HepG2 (cell line): ENCODE measurements around the gene GLIPR1. TPM values are rescaled to one million over a fixed set of nuclear protein-coding genes. Genes with fewer than 3 reads are reported as not detected.

Source experiments
- ATAC-seq: fragments of 200-7000 bp; cut with Tn5 transposase; 3 replicates; pipeline ENCODE4 v1.9.1; 2020; ENCODE audit warnings: mild to moderate bottlenecking, moderate library complexity
- BruUV-seq: library from RNA; stranded (reverse); fragments of 400-500 nt; replicated peaks from 2 replicates; lab custom pipeline; 2021; lab: Mats Ljungman, UMichigan
- CTCF ChIA-PET: fragments of 300-600 bp; formaldehyde crosslinking; extraction: SDS; loops from one replicate; lab custom pipeline; 2021; ENCODE audit warnings: low total read pairs, inconsistent platforms, low intra/inter-chr PET ratio; lab: Yijun Ruan, JAX
- POLR2A ChIA-PET: fragments of 350-600 bp; sonication (Branson Sonifier 250); formaldehyde crosslinking; loops from one replicate; lab custom pipeline; 2020; ENCODE audit warnings: antibody characterized with exemption, inconsistent platforms; lab: Yijun Ruan, JAX
- DNase-seq: peaks from one replicate; pipeline ENCODE4 v3.0.0-alpha.2; 2015; ENCODE audit warnings: low spot score
- FAIRE-seq: peaks from 3 replicates; lab custom pipeline; 2011; peaks lifted over from hg19 to GRCh38; lab: Jason Lieb, UNC
- H2AFZ ChIP-seq: one replicate; pipeline ENCODE4 v1.6.1; 2011; ENCODE audit warnings: low read length, inconsistent platforms
- H3K27ac ChIP-seq: fragments of 300-600 bp; 3 replicates; pipeline ENCODE4 v1.8.0; 2011; ENCODE audit warnings: mixed run types, mild to moderate bottlenecking, mixed read lengths, low read length, inconsistent platforms; ENCODE audit not compliant: insufficient read depth; ENCODE audit errors: extremely low read length
- H3K27me3 ChIP-seq, 2 experiments: fragments of 200-600 bp in 1 of 2; 2 replicates in 1 of 2; 3 replicates in 1 of 2; pipeline versions ENCODE4 v1.6.0 to v1.8.0; 2011; ENCODE audit warnings: low read length in 2 of 2, mild to moderate bottlenecking in 2 of 2, moderate library complexity in 2 of 2, inconsistent platforms in 1 of 2; ENCODE audit not compliant: insufficient read depth in 2 of 2, control insufficient read depth in 1 of 2
- H3K36me3 ChIP-seq, 2 experiments: fragments of 200-600 bp in 1 of 2; replicated peaks in 1 of 2; 2 replicates in 1 of 2; 3 replicates in 1 of 2; pipeline versions ENCODE4 v1.5.1 to v1.8.0; 2011; ENCODE audit warnings: low read length in 2 of 2, inconsistent platforms in 1 of 2; ENCODE audit not compliant: insufficient read depth in 2 of 2, control insufficient read depth in 1 of 2
- H3K4me1 ChIP-seq: 2 replicates; pipeline ENCODE4 v1.5.1; 2012; ENCODE audit warnings: low read length, inconsistent platforms; ENCODE audit not compliant: insufficient read depth
- H3K4me2 ChIP-seq: 2 replicates; pipeline ENCODE4 v1.6.0; 2011; ENCODE audit warnings: low read depth, low read length, inconsistent platforms
- H3K4me3 ChIP-seq, 3 experiments: fragments of 200-600 bp in 1 of 3; sonication (generic), shearing (Covaris generic) in 1 of 3; replicated peaks in 1 of 3; 2 replicates each; pipeline ENCODE4 v1.5.1; 2011 to 2016; ENCODE audit warnings: low read length in 3 of 3, inconsistent platforms in 2 of 3, low read depth in 2 of 3, mild to moderate bottlenecking in 2 of 3, control low read depth in 1 of 3, mixed read lengths in 1 of 3; ENCODE audit not compliant: insufficient read depth in 1 of 3
- H3K79me2 ChIP-seq: one replicate; pipeline ENCODE4 v1.6.1; 2011; ENCODE audit warnings: low read length, inconsistent platforms; ENCODE audit not compliant: insufficient read depth
- H3K9ac ChIP-seq: 2 replicates; pipeline ENCODE4 v1.6.0; 2011; ENCODE audit warnings: mild to moderate bottlenecking, low read depth, low read length, inconsistent platforms; ENCODE audit not compliant: insufficient read depth
- H3K9me3 ChIP-seq: 2 replicates; pipeline ENCODE4 v1.5.1; 2012; ENCODE audit warnings: mild to moderate bottlenecking, low read length
- H4K20me1 ChIP-seq: 2 replicates; pipeline ENCODE4 v1.6.0; 2011; ENCODE audit warnings: inconsistent platforms, mild to moderate bottlenecking, low read length, moderate library complexity; ENCODE audit not compliant: insufficient read depth
- HDAC6 ChIP-seq: fragments of 200-600 bp; sonication (generic); IDR thresholded peaks from 2 replicates; pipeline ENCODE4 v1.7.0; 2017; ENCODE audit warnings: mild to moderate bottlenecking, antibody characterized with exemption, low read length, low read depth
- HNRNPLL ChIP-seq: fragments of 200-400 bp; formaldehyde crosslinking; IDR thresholded peaks from 2 replicates; pipeline ENCODE4 v1.6.1; 2017; ENCODE audit warnings: mild to moderate bottlenecking, low read depth, low read length; ENCODE audit not compliant: poor library complexity, severe bottlenecking
- KMT2A ChIP-seq: sonication (generic); formaldehyde crosslinking; IDR thresholded peaks from 2 replicates; pipeline ENCODE4 v1.4.0; 2020; ENCODE audit warnings: missing genetic modification reagents
- NCOA2 ChIP-seq: sonication (generic); formaldehyde crosslinking; IDR thresholded peaks from 2 replicates; pipeline ENCODE4 v1.8.0; 2022; ENCODE audit warnings: inconsistent platforms
- RBAK ChIP-seq: sonication (generic); formaldehyde crosslinking; IDR thresholded peaks from 2 replicates; pipeline ENCODE4 v1.5.1; 2020; ENCODE audit warnings: mild to moderate bottlenecking, missing genetic modification reagents
- RNF2 ChIP-seq: fragments of 450-650 bp; conservative IDR thresholded peaks from 2 replicates; pipeline ENCODE4 v1.6.1; 2016; ENCODE audit warnings: low read depth
- XBP1 ChIP-seq: sonication (generic); formaldehyde crosslinking; IDR thresholded peaks from 2 replicates; pipeline ENCODE4 v1.5.0; 2020; ENCODE audit warnings: missing genetic modification reagents
- ZFP90 ChIP-seq: sonication (generic); formaldehyde crosslinking; IDR thresholded peaks from 2 replicates; pipeline ENCODE4 v1.8.0; 2022; ENCODE audit warnings: missing genetic modification reagents, mild to moderate bottlenecking, inconsistent platforms, borderline replicate concordance
- ZKSCAN8 ChIP-seq: IDR thresholded peaks from 2 replicates; pipeline ENCODE4 v1.6.1; 2016; ENCODE audit warnings: borderline replicate concordance, missing genetic modification reagents, missing compliant biosample characterization
- ZNF143 ChIP-seq: sonication (generic); formaldehyde crosslinking; IDR thresholded peaks from 2 replicates; pipeline ENCODE4 v1.4.0; 2020; ENCODE audit warnings: missing genetic modification reagents
- ZNF773 ChIP-seq: sonication (generic); formaldehyde crosslinking; IDR thresholded peaks from 2 replicates; pipeline ENCODE4 v1.4.0; 2020; ENCODE audit warnings: missing genetic modification reagents, borderline replicate concordance
- ZNF790 ChIP-seq: sonication (generic); formaldehyde crosslinking; IDR thresholded peaks from 2 replicates; pipeline ENCODE4 v1.8.0; 2022; ENCODE audit warnings: missing genetic modification reagents, mild to moderate bottlenecking, borderline replicate concordance
- ZNF839 ChIP-seq: sonication (generic); formaldehyde crosslinking; IDR thresholded peaks from 2 replicates; pipeline ENCODE4 v1.4.0; 2020; ENCODE audit warnings: missing genetic modification reagents, mild to moderate bottlenecking, borderline replicate concordance
- ZSCAN21 ChIP-seq: sonication (generic); formaldehyde crosslinking; IDR thresholded peaks from 2 replicates; pipeline ENCODE4 v1.8.0; 2022; ENCODE audit warnings: mild to moderate bottlenecking, missing genetic modification reagents, moderate library complexity, borderline replicate concordance
- WGBS: methylation state at CpG from one replicate; pipeline ENCODE4 v1.1.6; 2017; ENCODE audit warnings: low lambda C conversion rate; 5-methylcytosine and 5-hydroxymethylcytosine counted together
- in situ Hi-C: cut with HindIII; loops from 2 replicates; pipeline ENCODE4 v1.10.0; 2017; ENCODE audit warnings: low pct_unique_long_range_greater_than_20kb; ENCODE audit not compliant: extremely low pct_ligation_motif_present
- intact Hi-C: fragments of 100-400 bp; cut with micrococcal nuclease; formaldehyde crosslinking; loops from one replicate; pipeline ENCODE4 v1.10.0; 2022; ENCODE audit not compliant: unreplicated experiment
- polyA plus RNA-seq, 8 experiments: library from polyadenylated mRNA; depleted of rRNA in 3 of 8; stranded (reverse) in 7 of 8; unstranded in 1 of 8; fragments of >200 nt; fragmentation: Illumina TruSeq in 4 of 8; extraction: Trizol in 4 of 8; gene quantifications; 2 replicates each; pipeline versions ENCODE4 v1.2.1 to v1.2.3, GENCODE V29; 2011 to 2016; ENCODE audit warnings: low read depth in 4 of 8, missing spikeins in 1 of 8, mixed read lengths in 1 of 8; ENCODE audit not compliant: insufficient read depth in 1 of 8
- total RNA-seq, 5 experiments: library from RNA; depleted of rRNA; stranded (reverse); fragments of >200 nt; fragmentation: Illumina TruSeq; extraction: Trizol; gene quantifications; 2 replicates each; pipeline ENCODE4 v1.2.3, GENCODE V29; 2016; ENCODE audit warnings: low read depth in 1 of 5
- TF ChIP-seq, protein P1 (sequence below): conservative IDR thresholded peaks from 2 replicates; pipeline ENCODE4 v1.6.1; 2018; ENCODE audit warnings: missing genetic modification reagents
- TF ChIP-seq, protein P2 (sequence below): sonication (generic); formaldehyde crosslinking; IDR thresholded peaks from 2 replicates; pipeline ENCODE4 v1.5.0; 2020; ENCODE audit warnings: mild to moderate bottlenecking, missing genetic modification reagents
- TF ChIP-seq, protein P3 (sequence below): sonication (generic); formaldehyde crosslinking; IDR thresholded peaks from 2 replicates; pipeline ENCODE4 v1.4.0; 2020; ENCODE audit warnings: missing genetic modification reagents, mild to moderate bottlenecking, borderline replicate concordance

GLIPR1 gene
- total and polyA plus RNA-seq, 2 of the 13 experiments (the other 11 are each of a cell fraction or from before 2014, with no cell fraction given): 1.9 to 5.0 TPM

DNA sequence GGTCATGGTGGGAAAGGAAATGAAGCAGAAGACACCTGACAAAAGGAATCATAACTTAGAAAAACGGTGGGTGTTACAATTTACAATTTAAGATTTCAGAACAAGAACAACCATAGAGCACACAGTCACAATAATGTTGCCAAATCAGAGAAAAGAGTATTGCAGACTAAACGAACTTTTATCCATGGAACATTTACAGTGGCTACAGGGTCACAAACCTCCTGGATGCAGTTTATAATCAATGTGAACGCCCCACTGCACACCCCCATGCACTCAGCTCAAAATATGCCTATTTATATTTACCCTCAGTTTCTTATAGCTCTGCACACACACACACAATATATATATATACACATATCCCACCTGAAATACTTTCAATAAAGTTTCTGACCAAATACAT is 22.9 kb downstream of the GLIPR1 start:
- Histone ChIP-seq H3K27me3 (no peaks in the 10 kb centered on the region), H3K9me3 (no peaks in the 10 kb centered on the region), H3K79me2 (peaks cover 18% of the 10 kb centered on the region), H3K27ac (no peak overlapping the region), H3K4me1 (peaks cover 13% of the 10 kb centered on the region; the same call in 1 of the 2 replicates), H3K4me2 (no peak overlapping the region), H2AFZ (no peak overlapping the region), H3K4me3 (no peak overlapping the region), H4K20me1 (no peaks in the 10 kb centered on the region; the same call in 1 of the 2 replicates), H3K9ac (no peak overlapping the region), H3K36me3 (peaks cover 14 to 58% of the 10 kb centered on the region in 2 experiments)
- FAIRE-seq (no peak), ATAC-seq (no peak), DNase-seq (no peak)
- BruUV-seq: no TSS peak
- in situ Hi-C loops: loop anchor here (10.0 kb wide), 1 partner anchor 169 kb away; the partner anchor contains the start of genes CAPS2 and GLIPR1L1
- CTCF ChIA-PET: no interaction called here
- POLR2A ChIA-PET: no interaction called here
- WGBS: 67% methylated on average over 3 of the region's 3 CpGs
- intact Hi-C loops: no loop called here
- no peak for TF ChIP-seq ZFP90 (CRISPR knock-in tag)
- TF ChIP-seq RNF2: no peak
- TF ChIP-seq NCOA2 (CRISPR knock-in tag): no peak
- TF ChIP-seq KMT2A (CRISPR knock-in tag): no peak
- TF ChIP-seq, protein P1, sequence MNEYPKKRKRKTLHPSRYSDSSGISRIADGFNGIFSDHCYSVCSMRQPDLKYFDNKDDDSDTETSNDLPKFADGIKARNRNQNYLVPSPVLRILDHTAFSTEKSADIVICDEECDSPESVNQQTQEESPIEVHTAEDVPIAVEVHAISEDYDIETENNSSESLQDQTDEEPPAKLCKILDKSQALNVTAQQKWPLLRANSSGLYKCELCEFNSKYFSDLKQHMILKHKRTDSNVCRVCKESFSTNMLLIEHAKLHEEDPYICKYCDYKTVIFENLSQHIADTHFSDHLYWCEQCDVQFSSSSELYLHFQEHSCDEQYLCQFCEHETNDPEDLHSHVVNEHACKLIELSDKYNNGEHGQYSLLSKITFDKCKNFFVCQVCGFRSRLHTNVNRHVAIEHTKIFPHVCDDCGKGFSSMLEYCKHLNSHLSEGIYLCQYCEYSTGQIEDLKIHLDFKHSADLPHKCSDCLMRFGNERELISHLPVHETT (CRISPR knock-in tag): no peak
- no peak for TF ChIP-seq HDAC6
- TF ChIP-seq, protein P2, sequence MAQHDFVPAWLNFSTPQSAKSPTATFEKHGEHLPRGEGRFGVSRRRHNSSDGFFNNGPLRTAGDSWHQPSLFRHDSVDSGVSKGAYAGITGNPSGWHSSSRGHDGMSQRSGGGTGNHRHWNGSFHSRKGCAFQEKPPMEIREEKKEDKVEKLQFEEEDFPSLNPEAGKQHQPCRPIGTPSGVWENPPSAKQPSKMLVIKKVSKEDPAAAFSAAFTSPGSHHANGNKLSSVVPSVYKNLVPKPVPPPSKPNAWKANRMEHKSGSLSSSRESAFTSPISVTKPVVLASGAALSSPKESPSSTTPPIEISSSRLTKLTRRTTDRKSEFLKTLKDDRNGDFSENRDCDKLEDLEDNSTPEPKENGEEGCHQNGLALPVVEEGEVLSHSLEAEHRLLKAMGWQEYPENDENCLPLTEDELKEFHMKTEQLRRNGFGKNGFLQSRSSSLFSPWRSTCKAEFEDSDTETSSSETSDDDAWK: no peak
- no peak for TF ChIP-seq ZSCAN21
- TF ChIP-seq ZNF790: no peak
- TF ChIP-seq ZNF773 (CRISPR knock-in tag): no peak
- no peak for TF ChIP-seq ZNF839
- TF ChIP-seq RBAK (CRISPR knock-in tag): no peak
- no peak for TF ChIP-seq HNRNPLL
- no peak for TF ChIP-seq ZKSCAN8 (CRISPR knock-in tag)
- TF ChIP-seq, protein P3, sequence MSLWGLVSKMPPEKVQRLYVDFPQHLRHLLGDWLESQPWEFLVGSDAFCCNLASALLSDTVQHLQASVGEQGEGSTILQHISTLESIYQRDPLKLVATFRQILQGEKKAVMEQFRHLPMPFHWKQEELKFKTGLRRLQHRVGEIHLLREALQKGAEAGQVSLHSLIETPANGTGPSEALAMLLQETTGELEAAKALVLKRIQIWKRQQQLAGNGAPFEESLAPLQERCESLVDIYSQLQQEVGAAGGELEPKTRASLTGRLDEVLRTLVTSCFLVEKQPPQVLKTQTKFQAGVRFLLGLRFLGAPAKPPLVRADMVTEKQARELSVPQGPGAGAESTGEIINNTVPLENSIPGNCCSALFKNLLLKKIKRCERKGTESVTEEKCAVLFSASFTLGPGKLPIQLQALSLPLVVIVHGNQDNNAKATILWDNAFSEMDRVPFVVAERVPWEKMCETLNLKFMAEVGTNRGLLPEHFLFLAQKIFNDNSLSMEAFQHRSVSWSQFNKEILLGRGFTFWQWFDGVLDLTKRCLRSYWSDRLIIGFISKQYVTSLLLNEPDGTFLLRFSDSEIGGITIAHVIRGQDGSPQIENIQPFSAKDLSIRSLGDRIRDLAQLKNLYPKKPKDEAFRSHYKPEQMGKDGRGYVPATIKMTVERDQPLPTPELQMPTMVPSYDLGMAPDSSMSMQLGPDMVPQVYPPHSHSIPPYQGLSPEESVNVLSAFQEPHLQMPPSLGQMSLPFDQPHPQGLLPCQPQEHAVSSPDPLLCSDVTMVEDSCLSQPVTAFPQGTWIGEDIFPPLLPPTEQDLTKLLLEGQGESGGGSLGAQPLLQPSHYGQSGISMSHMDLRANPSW: no peak
- no peak for TF ChIP-seq XBP1 (CRISPR knock-in tag)
- no peak for TF ChIP-seq ZNF143 (CRISPR knock-in tag)
